HFF-Myc (cell line): ENCODE data around the gene RPUSD1.

Source experiments
- DNase-seq: peaks from one replicate; pipeline ENCODE4 v3.0.0-alpha.2; 2011; ENCODE audit warnings: low read depth; ENCODE audit errors: extremely low read depth
- H3K4me3 ChIP-seq: replicated peaks from 2 replicates; pipeline ENCODE4 v1.5.1; 2011; ENCODE audit warnings: low read depth, mild to moderate bottlenecking, control low read depth, low read length
- CTCF ChIP-seq: IDR thresholded peaks from 2 replicates; pipeline ENCODE4 v1.5.1; 2012; ENCODE audit warnings: mild to moderate bottlenecking, low read depth, low read length, control low read depth; ENCODE audit errors: missing control alignments

Gene RPUSD1

GRCh38 chr16:774086-775001 is 13.8 kb downstream of the RPUSD1 start:
- no peak overlapping the region for H3K4me3 ChIP-seq
- DNase-seq: no peak
- no peak for TF ChIP-seq CTCF

DNA sequence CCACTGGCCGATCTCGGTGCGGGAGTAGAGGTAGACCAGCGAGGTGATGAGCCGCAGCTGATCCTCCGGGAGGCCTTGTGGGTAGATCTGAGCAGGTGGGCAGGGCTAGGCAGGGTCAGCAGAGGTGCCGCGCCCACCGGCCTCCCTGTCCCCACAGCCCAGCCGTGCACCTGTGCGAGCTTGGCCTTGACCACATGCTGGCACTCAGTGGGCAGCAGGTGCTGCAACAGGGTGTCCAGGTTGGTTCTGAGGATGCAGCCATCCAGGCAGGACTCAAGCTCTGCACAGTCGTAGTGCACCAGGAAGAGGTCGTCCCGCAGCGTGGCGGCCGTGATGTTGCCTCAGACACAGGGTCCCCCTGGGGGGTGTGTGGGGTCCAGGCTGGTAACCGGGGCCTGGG is 15.2 kb downstream of the RPUSD1 start:
- no peak overlapping the region for H3K4me3 ChIP-seq
- no peak for TF ChIP-seq CTCF
- no peak for DNase-seq

DNA sequence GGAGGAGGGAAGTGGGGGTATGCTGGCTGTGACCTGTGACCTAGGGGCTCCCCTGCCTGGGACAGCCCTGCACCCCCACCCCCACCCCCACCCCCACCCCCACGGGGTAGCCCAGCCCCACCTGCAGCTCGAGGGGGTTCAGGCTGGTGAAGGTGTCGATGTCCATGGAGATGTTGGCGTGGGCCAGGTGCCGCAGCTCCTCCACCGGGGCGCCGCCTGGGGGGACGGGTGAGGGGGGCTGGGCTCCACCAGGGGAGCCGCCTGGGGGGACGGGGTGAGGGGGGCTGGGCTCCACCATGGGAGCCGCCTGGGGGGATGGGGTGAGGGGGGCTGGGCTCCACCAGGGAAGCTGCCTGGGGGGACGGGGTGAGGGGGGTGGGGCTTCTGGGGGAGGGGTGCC is 17.8 kb downstream of the RPUSD1 start:
- no peak for TF ChIP-seq CTCF
- DNase-seq: no peak
- no peak overlapping the region for H3K4me3 ChIP-seq

- TF ChIP-seq CTCF: no peak
- DNase-seq: no peak
- no peak overlapping the region for H3K4me3 ChIP-seq
Measured at GRCh38 chr16:769934-770333, 18.2 kb downstream of the RPUSD1 start.

DNA sequence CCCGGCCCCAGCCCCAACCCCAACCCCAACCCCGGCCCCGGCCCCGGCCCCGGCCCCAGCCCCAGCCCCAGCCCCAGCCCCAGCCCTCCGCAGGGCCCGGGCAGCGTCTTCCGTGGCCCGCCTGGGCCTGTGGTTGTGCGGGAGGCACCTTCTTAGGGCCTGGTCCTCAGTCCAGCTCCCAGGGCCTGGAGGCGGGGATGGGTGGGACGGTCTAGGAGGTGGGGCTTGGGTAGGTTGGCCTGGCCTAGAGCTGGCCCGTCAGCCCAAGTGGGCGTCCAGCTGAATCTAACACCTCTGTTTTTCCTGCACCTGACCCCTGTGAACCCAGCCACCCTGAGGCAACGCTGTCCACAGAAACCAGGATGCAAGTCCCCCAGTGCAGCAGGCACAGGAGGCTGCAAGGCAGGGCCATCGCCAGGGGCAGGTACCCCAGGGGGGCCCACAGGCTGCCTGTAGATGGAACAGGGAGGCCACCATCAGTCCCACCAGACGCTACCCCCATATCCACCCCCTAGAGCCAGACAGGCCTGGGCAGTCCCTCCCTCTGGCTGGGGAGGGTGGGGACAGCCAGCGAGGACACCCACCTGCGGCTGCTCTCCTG is 18.9 kb downstream of the RPUSD1 start:
- no peak for DNase-seq

GRCh38 chr16:768428-768827 is 19.8 kb downstream of the RPUSD1 start:
- TF ChIP-seq CTCF: no peak
- no peak overlapping the region for H3K4me3 ChIP-seq
- DNase-seq: no peak

More for the DNA sequence above, 18.9 kb downstream of the RPUSD1 start:
- no peak for TF ChIP-seq CTCF
- H3K4me3 ChIP-seq: no peak overlapping the region
